Fibroblast of lung (primary cell): ENCODE results near the gene KDM1A. TPM values are rescaled to one million over a fixed set of nuclear protein-coding genes. Genes with fewer than 3 reads are reported as not detected.

ENCODE experiments used
- DNase-seq, 2 donors: peaks; one replicate each; pipeline versions ENCODE4 v3.0.0 to v3.0.0-alpha.2; 2010; ENCODE audit warnings: low read depth in 2 of 2
- H2AFZ ChIP-seq: 2 replicates; pipeline ENCODE4 v1.5.1; 2012; ENCODE audit warnings: low read length, control low read depth, inconsistent platforms
- H3K27ac ChIP-seq: 2 replicates; pipeline ENCODE4 v1.5.1; 2011; ENCODE audit warnings: low read length, control low read depth; ENCODE audit not compliant: insufficient read depth
- H3K27me3 ChIP-seq: 2 replicates; pipeline ENCODE4 v1.5.1; 2011; ENCODE audit warnings: mild to moderate bottlenecking, low read length; ENCODE audit not compliant: control insufficient read depth, insufficient read depth
- H3K36me3 ChIP-seq: 2 replicates; pipeline ENCODE4 v1.5.1; 2011; ENCODE audit warnings: low read length; ENCODE audit not compliant: control insufficient read depth, insufficient read depth
- H3K4me1 ChIP-seq: 2 replicates; pipeline ENCODE4 v1.5.1; 2011; ENCODE audit warnings: low read length; ENCODE audit not compliant: control insufficient read depth, insufficient read depth; ENCODE audit errors: extremely low read depth
- H3K4me2 ChIP-seq: 2 replicates; pipeline ENCODE4 v1.5.1; 2011; ENCODE audit warnings: low read length, control low read depth; ENCODE audit not compliant: insufficient read depth; ENCODE audit errors: extremely low read depth
- H3K4me3 ChIP-seq, 4 experiments: fragments of 200-600 bp in 1 of 4; sonication (generic) in 1 of 4; replicated peaks in 1 of 4; 2 replicates each; pipeline ENCODE4 v1.5.1; 2011 to 2016; ENCODE audit warnings: low read length in 4 of 4, low read depth in 3 of 4, mild to moderate bottlenecking in 3 of 4, control low read depth in 2 of 4, inconsistent platforms in 1 of 4, mixed read lengths in 1 of 4; ENCODE audit not compliant: insufficient read depth in 1 of 4; ENCODE audit errors: control extremely low read depth in 1 of 4
- H3K79me2 ChIP-seq: 2 replicates; pipeline ENCODE4 v1.5.1; 2012; ENCODE audit warnings: mild to moderate bottlenecking, low read length, inconsistent platforms; ENCODE audit not compliant: control insufficient read depth, insufficient read depth
- H3K9ac ChIP-seq: 2 replicates; pipeline ENCODE4 v1.5.1; 2011; ENCODE audit warnings: mild to moderate bottlenecking, low read length, control low read depth; ENCODE audit not compliant: insufficient read depth
- H3K9me3 ChIP-seq: 2 replicates; pipeline ENCODE4 v1.5.1; 2012; ENCODE audit warnings: low read depth, low read length; ENCODE audit not compliant: control insufficient read depth, insufficient read depth
- H4K20me1 ChIP-seq: 2 replicates; pipeline ENCODE4 v1.5.1; 2011; ENCODE audit warnings: low read length; ENCODE audit not compliant: control insufficient read depth, insufficient read depth; ENCODE audit errors: extremely low read depth
- EZH2 ChIP-seq: IDR thresholded peaks from 2 replicates; pipeline ENCODE4 v1.5.1; 2012; ENCODE audit warnings: low read length, control low read depth, mild to moderate bottlenecking; ENCODE audit errors: missing control alignments
- polyA plus RNA-seq, 2 donors: library from polyadenylated mRNA; depleted of rRNA in 1 of 2; stranded (reverse) in 1 of 2; unstranded in 1 of 2; fragments of >200 nt; gene quantifications; 2 replicates each; pipeline ENCODE4 v1.2.1, GENCODE V29; 2011 to 2012; ENCODE audit warnings: missing spikeins in 1 of 2
- total RNA-seq: library from RNA; depleted of rRNA; stranded (reverse); fragments of >200 nt; gene quantifications from 2 replicates; pipeline ENCODE4 v1.2.1, GENCODE V29; 2014
- TF ChIP-seq, protein P1 (sequence below), 2 donors: IDR thresholded peaks in 1 of 2; conservative IDR thresholded peaks in 1 of 2; 1 replicate in 1 of 2; 2 replicates in 1 of 2; pipeline ENCODE4 v1.5.1; 2011 to 2012; ENCODE audit warnings: low read length in 2 of 2, control low read depth in 1 of 2, inconsistent platforms in 1 of 2, low read depth in 1 of 2, mild to moderate bottlenecking in 1 of 2

KDM1A gene
- total and polyA plus RNA-seq, 2 donors (not counting 1 experiment from before 2014, with no cell fraction given): 72.0 to 72.4 TPM

- no peak for DNase-seq
- TF ChIP-seq, protein P1, sequence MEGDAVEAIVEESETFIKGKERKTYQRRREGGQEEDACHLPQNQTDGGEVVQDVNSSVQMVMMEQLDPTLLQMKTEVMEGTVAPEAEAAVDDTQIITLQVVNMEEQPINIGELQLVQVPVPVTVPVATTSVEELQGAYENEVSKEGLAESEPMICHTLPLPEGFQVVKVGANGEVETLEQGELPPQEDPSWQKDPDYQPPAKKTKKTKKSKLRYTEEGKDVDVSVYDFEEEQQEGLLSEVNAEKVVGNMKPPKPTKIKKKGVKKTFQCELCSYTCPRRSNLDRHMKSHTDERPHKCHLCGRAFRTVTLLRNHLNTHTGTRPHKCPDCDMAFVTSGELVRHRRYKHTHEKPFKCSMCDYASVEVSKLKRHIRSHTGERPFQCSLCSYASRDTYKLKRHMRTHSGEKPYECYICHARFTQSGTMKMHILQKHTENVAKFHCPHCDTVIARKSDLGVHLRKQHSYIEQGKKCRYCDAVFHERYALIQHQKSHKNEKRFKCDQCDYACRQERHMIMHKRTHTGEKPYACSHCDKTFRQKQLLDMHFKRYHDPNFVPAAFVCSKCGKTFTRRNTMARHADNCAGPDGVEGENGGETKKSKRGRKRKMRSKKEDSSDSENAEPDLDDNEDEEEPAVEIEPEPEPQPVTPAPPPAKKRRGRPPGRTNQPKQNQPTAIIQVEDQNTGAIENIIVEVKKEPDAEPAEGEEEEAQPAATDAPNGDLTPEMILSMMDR (conservative IDR thresholded peaks at IDR 0.05 in 1 of 2, IDR thresholded peaks at IDR 0.05 in 1 of 2; ENCODE audit: low read depth in 1 of 2, low read length in 2 of 2): no peak
- no peak for TF ChIP-seq EZH2
- Histone ChIP-seq H4K20me1 (no peaks in the 10 kb centered on the region), H3K4me3 (no peak overlapping the region), H3K36me3 (no peaks in the 10 kb centered on the region), H3K79me2 (peaks cover 78% of the 10 kb centered on the region), H3K4me1 (no peaks in the 10 kb centered on the region), H3K9ac (no peak overlapping the region), H2AFZ (no peak overlapping the region), H3K27me3 (no peaks in the 10 kb centered on the region), H3K9me3 (no peaks in the 10 kb centered on the region), H3K4me2 (no peak overlapping the region), H3K27ac (no peak overlapping the region)
Measured at GRCh38 chr1:23026568-23026967, 7.3 kb downstream of the KDM1A start.

DNA sequence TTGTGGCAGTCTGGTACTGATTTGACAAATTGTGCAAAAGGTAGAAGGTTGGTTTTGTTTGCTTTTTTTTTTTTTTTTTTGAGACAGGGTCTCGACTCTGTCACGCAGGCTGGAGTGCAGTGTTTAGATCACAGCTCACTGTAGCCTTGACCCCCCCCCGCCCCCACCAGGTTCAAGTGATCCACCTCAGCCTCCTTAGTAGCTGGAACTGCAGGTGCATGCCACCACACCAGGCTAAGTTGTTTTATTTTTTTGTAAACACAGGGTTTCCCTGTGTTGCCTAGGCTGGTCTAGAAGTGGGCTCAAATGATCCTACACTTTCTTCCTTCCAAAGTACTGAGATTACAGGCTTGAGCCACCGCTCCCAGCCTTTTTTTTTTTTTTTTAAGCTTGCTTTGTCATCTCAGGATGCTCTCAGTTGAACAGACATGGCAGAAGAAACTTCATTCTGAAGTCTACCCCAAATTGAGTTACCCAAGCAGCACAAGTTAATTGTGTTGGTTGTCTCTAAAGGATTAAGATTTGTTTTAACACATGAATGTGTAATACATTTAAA lies 8.2 kb downstream of the KDM1A start:
- peaks cover 71% of the 10 kb centered on the region for H3K79me2 ChIP-seq
- H3K9ac ChIP-seq: no peak overlapping the region
- H3K27ac ChIP-seq: no peak overlapping the region
- no peaks in the 10 kb centered on the region for H3K9me3 ChIP-seq
- no peak overlapping the region for H2AFZ ChIP-seq
- H3K27me3 ChIP-seq: no peaks in the 10 kb centered on the region
- H3K4me2 ChIP-seq: no peak overlapping the region
- no peaks in the 10 kb centered on the region for H4K20me1 ChIP-seq
- H3K36me3 ChIP-seq: no peaks in the 10 kb centered on the region
- no peak overlapping the region for H3K4me3 ChIP-seq
- no peak for DNase-seq
- no peaks in the 10 kb centered on the region for H3K4me1 ChIP-seq
- TF ChIP-seq, protein P1 (conservative IDR thresholded peaks at IDR 0.05 in 1 of 2, IDR thresholded peaks at IDR 0.05 in 1 of 2; ENCODE audit: low read depth in 1 of 2, low read length in 2 of 2): no peak
- TF ChIP-seq EZH2: no peak

DNA sequence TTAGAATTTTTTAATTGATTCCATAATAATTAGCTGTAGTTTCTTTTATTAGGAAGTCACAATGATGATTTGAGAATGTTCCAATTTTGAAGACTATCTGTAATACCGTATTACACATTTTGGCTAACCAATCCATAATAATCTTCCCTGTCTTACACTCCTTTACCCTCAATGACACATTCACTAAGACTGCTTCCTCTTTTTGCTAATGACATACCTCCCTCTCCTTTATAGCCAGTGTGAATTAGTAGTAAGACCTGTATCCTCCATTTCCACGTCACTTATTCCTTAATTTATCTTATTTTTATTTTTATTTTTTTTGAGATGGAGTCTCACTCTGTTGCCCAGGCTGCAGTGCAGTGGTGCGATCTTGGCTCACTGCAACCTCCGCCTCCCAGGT lies 10.1 kb downstream of the KDM1A start:
- TF ChIP-seq EZH2: no peak
- TF ChIP-seq, protein P1 (conservative IDR thresholded peaks at IDR 0.05 in 1 of 2, IDR thresholded peaks at IDR 0.05 in 1 of 2; ENCODE audit: low read depth in 1 of 2, low read length in 2 of 2): no peak
- no peaks in the 10 kb centered on the region for H3K36me3 ChIP-seq
- no peaks in the 10 kb centered on the region for H4K20me1 ChIP-seq
- no peak overlapping the region for H2AFZ ChIP-seq
- DNase-seq: no peak
- H3K4me2 ChIP-seq: no peak overlapping the region
- no peaks in the 10 kb centered on the region for H3K9me3 ChIP-seq
- H3K27ac ChIP-seq: no peak overlapping the region
- no peak overlapping the region for H3K4me3 ChIP-seq
- H3K79me2 ChIP-seq: peaks cover 55% of the 10 kb centered on the region
- H3K9ac ChIP-seq: no peak overlapping the region
- H3K27me3 ChIP-seq: no peaks in the 10 kb centered on the region
- no peaks in the 10 kb centered on the region for H3K4me1 ChIP-seq
